ENCODE measurements around the gene KCNIP2. TPM values are rescaled to one million over a fixed set of nuclear protein-coding genes. Genes with fewer than 3 reads are reported as not detected.

The KCNIP2 gene
- total RNA-seq, 1 experiment from 2014 or later, result 8.5 TPM

- Histone ChIP-seq H3K36me3 (ENCODE audit: control insufficient read depth in 1 of 2, insufficient read depth in 2 of 2, low read length in 2 of 2) (no peaks in the 10 kb centered on the region), H2AFZ (ENCODE audit: low read depth, low read length, poor library complexity, severe bottlenecking) (no peak overlapping the region), H3K4me1 (ENCODE audit: control insufficient read depth in 1 of 2, insufficient read depth in 2 of 2, low read length in 2 of 2) (peaks cover 14 to 37% of the 10 kb centered on the region in 2 experiments), H3K79me2 (ENCODE audit: insufficient read depth, low read length) (no peaks in the 10 kb centered on the region), H3K27me3 (ENCODE audit: insufficient read depth, low read length) (no peaks in the 10 kb centered on the region), H3K9me3 (ENCODE audit: control insufficient read depth in 1 of 2, insufficient read depth in 1 of 2, low read depth in 1 of 2, low read length in 2 of 2) (no peaks in the 10 kb centered on the region), H3K27ac (ENCODE audit: low read depth, low read length) (peak overlapping the region; percentile 4), H3K9me2 (ENCODE audit: insufficient read depth) (no peaks in the 10 kb centered on the region), H3K9ac (ENCODE audit: low read length) (peak overlapping the region; percentile 69), H3K4me3 (replicated peaks in 1 of 2; ENCODE audit: low read depth in 1 of 2, low read length in 2 of 2) (peak overlapping the region; percentile 48 to 60), H3K4me2 (ENCODE audit: low read length) (peak overlapping the region; percentile 95), H4K20me1 (ENCODE audit: insufficient read depth) (no peaks in the 10 kb centered on the region)
- TSS peak; percentile 72 for BruUV-seq (replicated peaks)
- DNase-seq (ENCODE audit: low read depth, low spot score), result no peak
- TF ChIP-seq EZH2 (IDR thresholded peaks at IDR 0.05) (no peak), SP1 (IDR thresholded peaks at IDR 0.05; ENCODE audit: low read depth) (no peak), SRF (IDR thresholded peaks at IDR 0.05; ENCODE audit: low read depth) (no peak), CBX3 (IDR thresholded peaks at IDR 0.05; ENCODE audit: low read depth) (no peak), CEBPB (IDR thresholded peaks at IDR 0.05; ENCODE audit: low read depth) (no peak), EGR1 (IDR thresholded peaks at IDR 0.05; ENCODE audit: low read depth) (no peak), ATF3 (IDR thresholded peaks at IDR 0.05) (no peak), CTCF (IDR thresholded peaks at IDR 0.05 in 2 of 3, conservative IDR thresholded peaks at IDR 0.05 in 1 of 3; ENCODE audit: borderline replicate concordance in 1 of 3, insufficient read depth in 1 of 3, low read depth in 2 of 3, low read length in 2 of 3) (no peak), MAX (IDR thresholded peaks at IDR 0.05) (no peak), RAD21 (IDR thresholded peaks at IDR 0.05; ENCODE audit: low read depth) (no peak), SIN3A (IDR thresholded peaks at IDR 0.05; ENCODE audit: low read depth) (no peak), POLR2AphosphoS5 (IDR thresholded peaks at IDR 0.05; ENCODE audit: low read depth, low read length) (no peak), JUND (IDR thresholded peaks at IDR 0.05) (no peak)
- ATAC-seq, result peak; percentile 33
- intact Hi-C loops (cut with micrococcal nuclease), result loop anchor here (1.0 to 5.0 kb wide), 3 partner anchors 170 to 628 kb away; no protein-coding TSS in a partner anchor
- ChIA-PET POLR2A (interaction anchor here (0.6 to 3.0 kb wide), 7 partner anchors 22 to 282 kb away, joined by 3 to 21 read pairs (median 3); partner anchors contain the start of genes ARMH3 and OGA), RAD21 (ENCODE audit: low non-redundant PET in 1 of 2, low total read pairs in 2 of 2, uncharacterized antibody in 2 of 2, unreplicated experiment in 2 of 2) (interaction anchor here (0.6 to 3.6 kb wide), 11 partner anchors 22 to 312 kb away, joined by 3 to 50 read pairs (median 6); partner anchors contain the start of gene OGA (in 2 of the 2)), CTCF (interaction anchor here (0.6 to 5.9 kb wide), 57 partner anchors 8 to 842 kb away, joined by 3 to 267 read pairs (median 6); partner anchors contain the start of genes ARMH3, HPS6, NOLC1 and OGA)
Observed at GRCh38 chr10:101840102-101840684, 3.4 kb downstream of the KCNIP2 start.

All from HCT116 (cell line).